GM18519 (cell line): ENCODE data around the gene CD68.

ENCODE experiments used
- ATAC-seq: cut with Tn5 transposase; IDR thresholded peaks from one replicate; pipeline ENCODE4 v1.9.1; 2021; ENCODE audit warnings: mild to moderate bottlenecking, moderate library complexity; ENCODE audit not compliant: unreplicated experiment, low FRiP score

CD68 gene

GRCh38 chr17:7579001-7579833 is at the start of gene CD68:
TSS of gene CD68 (plus strand) at chr17:7579638. CDS start at chr17:7579678, 40 bp downstream.
- no peak for ATAC-seq

GRCh38 chr17:7530023-7530900 is 49.2 kb upstream of the CD68 start:
- ATAC-seq = no peak

DNA sequence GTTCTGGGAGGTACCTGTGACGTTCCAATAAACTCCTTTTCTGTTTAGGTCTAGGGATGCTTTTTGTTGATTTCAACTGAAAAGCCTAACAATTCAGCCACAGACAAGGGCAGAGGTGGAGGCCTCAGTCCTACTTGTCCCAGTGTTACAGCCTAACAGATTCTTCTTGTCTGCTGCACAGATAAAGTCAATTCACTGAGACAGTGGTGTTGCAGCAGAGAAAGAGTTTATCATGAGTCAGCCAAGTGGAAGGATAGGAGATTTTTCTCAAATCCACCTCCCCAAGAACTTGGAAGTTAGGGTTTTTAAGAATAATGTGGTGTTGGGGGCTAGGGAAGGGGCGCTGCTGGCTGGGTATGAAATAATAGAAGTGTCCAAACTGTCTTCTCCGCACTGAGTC is 41.4 kb upstream of the CD68 start:
- no peak for ATAC-seq

DNA sequence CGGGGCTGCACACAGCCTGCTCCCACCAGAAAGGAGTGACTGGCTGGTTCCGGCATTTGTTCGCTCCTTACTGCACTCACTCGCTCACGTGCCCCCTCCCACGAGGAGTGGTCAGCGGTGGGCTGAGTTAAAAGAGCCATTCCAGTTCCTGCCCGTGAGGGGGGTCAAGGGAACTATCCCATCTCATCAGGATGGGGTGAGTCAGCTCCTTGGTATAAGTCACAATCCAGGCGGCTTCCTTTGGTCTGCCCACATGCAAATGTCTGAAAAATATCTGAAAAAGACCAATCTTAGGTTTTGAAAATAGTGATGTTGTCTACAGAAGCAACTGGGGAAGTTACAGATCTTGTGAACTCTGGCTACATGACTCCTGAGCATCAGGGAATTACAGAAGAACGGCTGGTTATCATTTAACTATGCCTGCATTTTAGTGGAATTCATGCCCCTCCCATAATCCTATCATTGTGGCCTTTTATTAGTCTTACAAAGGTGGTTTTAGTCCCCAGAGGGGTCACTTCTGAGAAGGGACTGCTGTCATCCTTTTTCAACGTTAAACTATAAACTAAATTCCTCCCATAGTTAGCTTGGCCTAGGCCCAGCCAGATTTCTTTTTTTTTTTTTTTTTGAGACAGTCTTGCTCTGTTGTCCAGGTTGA is 40.4 kb upstream of the CD68 start:
- no peak for ATAC-seq

GRCh38 chr17:7541074-7541621 is 38.3 kb upstream of the CD68 start:
- ATAC-seq = no peak

GRCh38 chr17:7544911-7545310 is 34.5 kb upstream of the CD68 start:
- ATAC-seq = no peak

DNA sequence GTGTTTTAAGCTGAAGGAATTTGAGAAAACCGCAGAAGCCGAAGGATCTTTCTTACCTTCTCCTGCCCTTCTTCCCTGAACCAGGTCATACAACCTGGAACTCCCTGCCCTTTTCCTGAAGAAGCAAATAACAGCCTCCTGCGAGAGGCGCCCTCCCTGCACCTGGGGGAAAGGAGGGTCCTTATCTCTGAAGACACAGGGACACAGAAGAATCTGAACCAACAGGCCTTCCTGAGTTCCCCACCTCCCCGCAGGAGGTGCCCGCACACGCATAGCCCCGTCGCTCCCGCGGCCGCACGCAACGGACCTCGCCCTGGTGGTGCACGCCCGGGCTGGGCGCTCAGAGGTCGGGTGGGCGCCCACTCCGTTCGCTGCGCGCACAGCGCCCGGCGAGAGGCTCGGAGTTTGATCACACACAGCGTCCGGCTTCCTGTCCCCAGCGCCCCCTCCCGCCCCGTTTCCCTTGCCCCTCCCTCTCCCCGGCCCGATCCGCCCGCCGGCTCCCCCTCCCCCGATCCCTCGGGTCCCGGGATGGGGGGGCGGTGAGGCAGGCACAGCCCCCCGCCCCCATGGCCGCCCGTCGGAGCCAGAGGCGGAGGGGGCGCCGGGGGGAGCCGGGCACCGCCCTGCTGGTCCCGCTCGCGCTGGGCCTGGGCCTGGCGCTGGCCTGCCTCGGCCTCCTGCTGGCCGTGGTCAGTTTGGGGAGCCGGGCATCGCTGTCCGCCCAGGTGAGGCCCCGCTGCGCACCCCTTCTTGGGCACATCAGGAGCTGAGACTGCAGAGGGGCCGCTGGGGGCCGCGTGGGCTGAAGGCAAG is 30.6 kb upstream of the CD68 start, which contains the start of gene TNFSF12:
Gene TNFSF12 (plus strand): TSS at position 474 of the 816 bp plus-strand sequence. CDS start 96 bp downstream, at position 570.
- ATAC-seq = no peak

DNA sequence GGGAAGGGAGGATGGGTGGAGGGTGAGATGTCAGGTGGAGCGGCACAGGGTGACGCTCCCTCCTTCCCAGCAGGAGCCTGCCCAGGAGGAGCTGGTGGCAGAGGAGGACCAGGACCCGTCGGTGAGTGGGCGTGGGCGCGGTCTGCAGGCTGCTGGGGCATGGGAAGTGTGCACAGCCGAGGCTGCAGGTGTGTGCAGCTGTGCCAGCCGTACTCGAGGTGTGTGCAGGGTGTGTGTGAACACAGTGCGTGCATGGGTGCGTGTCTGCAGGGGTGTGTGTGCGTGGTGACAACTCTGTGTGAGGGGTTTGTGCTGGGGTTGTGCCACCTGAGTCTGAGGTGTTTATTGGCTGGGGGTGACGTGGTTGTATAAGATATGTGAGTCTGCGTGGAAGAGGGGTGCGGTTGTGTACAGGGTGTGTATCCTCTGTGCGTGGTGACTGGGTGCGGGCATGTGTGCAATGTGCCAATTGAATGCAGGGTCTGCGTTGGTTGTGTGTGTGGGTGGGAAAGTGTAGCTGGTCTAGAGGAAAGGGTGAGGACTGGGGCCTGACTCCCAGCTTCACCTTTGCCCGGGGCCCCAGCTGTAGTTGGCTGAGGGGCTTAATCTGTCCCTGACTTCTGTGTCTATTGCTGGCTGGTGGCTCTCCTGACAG is 29.9 kb upstream of the CD68 start:
- ATAC-seq = no peak

DNA sequence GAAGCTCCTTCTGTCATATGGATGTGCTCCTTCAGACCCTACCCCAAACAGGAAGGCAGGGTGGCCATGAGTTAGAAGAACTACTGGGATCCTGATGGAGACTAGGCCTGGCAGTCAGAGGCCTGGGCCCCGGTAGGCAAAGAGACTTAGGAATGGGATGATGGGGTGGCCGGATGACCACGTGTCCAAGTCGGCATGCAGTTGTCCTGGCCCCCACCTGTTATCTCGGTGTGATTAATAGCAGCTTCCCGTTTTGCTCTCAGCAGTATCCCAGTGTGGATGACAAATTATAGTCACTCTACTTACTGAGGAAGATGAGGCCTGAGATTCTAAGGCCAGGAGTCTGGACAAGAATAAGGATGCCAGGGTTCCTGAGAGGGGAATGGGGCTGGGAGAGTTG is 29.1 kb upstream of the CD68 start:
- no peak for ATAC-seq

- no peak for ATAC-seq
Observed at GRCh38 chr17:7551396-7551795, 28.0 kb upstream of the CD68 start.

DNA sequence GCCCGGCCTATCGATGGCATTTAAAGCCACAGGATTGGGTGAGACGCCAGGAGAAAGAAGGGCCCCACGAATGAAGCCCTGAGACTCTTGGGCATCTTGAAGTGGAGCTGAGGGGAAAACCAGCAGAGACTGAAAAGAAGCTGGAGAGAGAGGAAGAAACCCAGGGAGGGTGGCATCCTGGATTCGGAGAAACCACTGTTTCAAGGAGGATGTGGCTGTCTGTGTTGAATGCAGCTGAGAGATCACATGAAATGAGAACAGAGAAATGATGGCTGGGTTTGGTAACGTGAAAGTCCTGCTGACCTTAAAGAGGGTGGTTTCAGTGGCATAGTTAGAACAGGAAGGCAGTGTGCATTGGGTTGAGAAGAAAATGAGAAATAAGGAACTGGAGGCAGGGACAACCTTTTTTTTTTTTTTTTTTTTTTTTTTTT is 26.8 kb upstream of the CD68 start:
- no peak for ATAC-seq

DNA sequence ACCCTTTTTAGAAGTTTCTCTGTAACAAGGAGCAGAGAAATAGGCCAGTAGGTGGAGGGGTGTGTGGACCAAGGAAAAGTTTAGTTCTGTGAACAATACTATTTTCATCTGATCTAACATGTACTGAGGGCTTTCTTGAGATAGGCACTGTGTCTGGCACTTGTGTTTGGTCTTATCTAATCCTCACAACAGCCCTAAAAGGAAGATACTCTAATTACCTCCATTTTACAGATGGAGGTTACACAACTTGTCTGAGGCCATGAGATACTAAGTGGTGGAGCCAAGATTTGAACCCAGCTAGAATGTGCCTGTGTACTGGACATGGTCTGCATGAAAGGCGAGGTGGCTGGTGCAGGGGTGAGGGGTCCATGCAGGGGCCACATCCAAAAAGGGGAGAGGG is 26.1 kb upstream of the CD68 start:
- no peak for ATAC-seq

GRCh38 chr17:7555320-7555948 is 24.0 kb upstream of the CD68 start:
- ATAC-seq = no peak

- ATAC-seq = no peak
Observed at GRCh38 chr17:7556627-7557026, 22.8 kb upstream of the CD68 start.

DNA sequence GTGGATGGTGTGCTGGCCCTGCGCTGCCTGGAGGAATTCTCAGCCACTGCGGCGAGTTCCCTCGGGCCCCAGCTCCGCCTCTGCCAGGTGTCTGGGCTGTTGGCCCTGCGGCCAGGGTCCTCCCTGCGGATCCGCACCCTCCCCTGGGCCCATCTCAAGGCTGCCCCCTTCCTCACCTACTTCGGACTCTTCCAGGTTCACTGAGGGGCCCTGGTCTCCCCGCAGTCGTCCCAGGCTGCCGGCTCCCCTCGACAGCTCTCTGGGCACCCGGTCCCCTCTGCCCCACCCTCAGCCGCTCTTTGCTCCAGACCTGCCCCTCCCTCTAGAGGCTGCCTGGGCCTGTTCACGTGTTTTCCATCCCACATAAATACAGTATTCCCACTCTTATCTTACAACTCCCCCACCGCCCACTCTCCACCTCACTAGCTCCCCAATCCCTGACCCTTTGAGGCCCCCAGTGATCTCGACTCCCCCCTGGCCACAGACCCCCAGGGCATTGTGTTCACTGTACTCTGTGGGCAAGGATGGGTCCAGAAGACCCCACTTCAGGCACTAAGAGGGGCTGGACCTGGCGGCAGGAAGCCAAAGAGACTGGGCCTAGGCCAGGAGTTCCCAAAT is 22.2 kb upstream of the CD68 start:
- ATAC-seq = no peak

- no peak for ATAC-seq
Observed at GRCh38 chr17:7557775-7558543, 21.5 kb upstream of the CD68 start.

DNA sequence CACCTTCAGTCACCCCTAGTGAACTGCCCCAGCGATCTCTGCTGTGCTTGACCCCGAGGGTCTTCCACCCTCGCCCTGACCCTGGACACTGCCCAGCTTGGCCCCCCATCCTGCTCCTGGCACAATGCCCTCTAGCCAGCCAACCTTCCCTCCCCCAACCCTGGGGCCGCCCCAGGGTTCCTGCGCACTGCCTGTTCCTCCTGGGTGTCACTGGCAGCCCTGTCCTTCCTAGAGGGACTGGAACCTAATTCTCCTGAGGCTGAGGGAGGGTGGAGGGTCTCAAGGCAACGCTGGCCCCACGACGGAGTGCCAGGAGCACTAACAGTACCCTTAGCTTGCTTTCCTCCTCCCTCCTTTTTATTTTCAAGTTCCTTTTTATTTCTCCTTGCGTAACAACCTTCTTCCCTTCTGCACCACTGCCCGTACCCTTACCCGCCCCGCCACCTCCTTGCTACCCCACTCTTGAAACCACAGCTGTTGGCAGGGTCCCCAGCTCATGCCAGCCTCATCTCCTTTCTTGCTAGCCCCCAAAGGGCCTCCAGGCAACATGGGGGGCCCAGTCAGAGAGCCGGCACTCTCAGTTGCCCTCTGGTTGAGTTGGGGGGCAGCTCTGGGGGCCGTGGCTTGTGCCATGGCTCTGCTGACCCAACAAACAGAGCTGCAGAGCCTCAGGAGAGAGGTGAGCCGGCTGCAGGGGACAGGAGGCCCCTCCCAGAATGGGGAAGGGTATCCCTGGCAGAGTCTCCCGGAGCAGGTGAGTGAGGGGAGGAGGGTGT is 20.7 kb upstream of the CD68 start, which contains the start of gene TNFSF13:
Gene TNFSF13 (plus strand): TSS at position 207 of the 776 bp plus-strand sequence. CDS start 290 bp downstream, at position 497.
- no peak for ATAC-seq
